K562 (cell line): ENCODE results near the gene TAMALIN. TPM values are rescaled to one million over a fixed set of nuclear protein-coding genes. Genes with fewer than 3 reads are reported as not detected.

Experiments used
- CBX8 ChIP-seq: fragments of 200-600 bp; sonication (generic); IDR thresholded peaks from 2 replicates; pipeline ENCODE4 v1.6.1; 2012; ENCODE audit warnings: borderline replicate concordance, mixed run types, low read depth, mild to moderate bottlenecking, moderate library complexity, mixed read lengths, low read length, control low read depth, inconsistent platforms; ENCODE audit not compliant: poor library complexity, severe bottlenecking; ENCODE audit errors: extremely low read depth
- CTCFL ChIP-seq: IDR thresholded peaks from 2 replicates; pipeline ENCODE4 v1.6.1; 2011; ENCODE audit warnings: borderline replicate concordance, low read depth, mild to moderate bottlenecking, moderate library complexity, low read length; ENCODE audit not compliant: insufficient read depth, poor library complexity, severe bottlenecking
- ELF4 ChIP-seq: fragments of 450-650 bp; formaldehyde crosslinking; IDR thresholded peaks from 2 replicates; pipeline ENCODE4 v1.4.0; 2022; ENCODE audit warnings: missing genetic modification characterization
- FIP1L1 ChIP-seq: fragments of 200-400 bp; formaldehyde crosslinking; IDR thresholded peaks from 2 replicates; pipeline ENCODE4 v1.6.1; 2018; ENCODE audit warnings: mild to moderate bottlenecking, low read depth, low read length; ENCODE audit not compliant: poor library complexity, severe bottlenecking
- KDM4B ChIP-seq, 2 experiments: fragments of 450-650 bp in 1 of 2; sonication (generic) in 1 of 2; IDR thresholded peaks; 2 replicates each; pipeline ENCODE4 v1.6.1; 2016 to 2017; ENCODE audit warnings: borderline replicate concordance in 2 of 2, antibody characterized with exemption in 1 of 2, low read depth in 1 of 2, mild to moderate bottlenecking in 1 of 2
- MED1 ChIP-seq: sonication (generic); formaldehyde crosslinking; IDR thresholded peaks from 2 replicates; pipeline ENCODE4 v1.8.1; 2023; ENCODE audit warnings: missing genetic modification reagents, borderline replicate concordance
- MITF ChIP-seq: IDR thresholded peaks from 2 replicates; pipeline ENCODE4 v1.6.1; 2014; ENCODE audit warnings: antibody characterized with exemption
- MYNN ChIP-seq, 2 experiments: sonication (generic); formaldehyde crosslinking in 1 of 2; IDR thresholded peaks; 2 replicates each; pipeline versions ENCODE4 v1.5.0 to v1.6.1; 2016 to 2020; ENCODE audit warnings: antibody characterized with exemption in 1 of 2, missing genetic modification reagents in 1 of 2
- NFIC ChIP-seq: fragments of 450-650 bp; IDR thresholded peaks from 2 replicates; pipeline ENCODE4 v1.6.1; 2017; ENCODE audit warnings: mild to moderate bottlenecking, inconsistent platforms
- POLR2G ChIP-seq: fragments of 200-400 bp; formaldehyde crosslinking; IDR thresholded peaks from 2 replicates; pipeline ENCODE4 v1.6.1; 2017; ENCODE audit warnings: low read depth, mild to moderate bottlenecking, antibody characterized with exemption, low read length, moderate library complexity
- ZC3H11A ChIP-seq: IDR thresholded peaks from 2 replicates; pipeline ENCODE4 v1.6.1; 2012; ENCODE audit warnings: low read depth, low read length, improper control_type of control experiment
- polyA plus RNA-seq, 8 experiments: library from polyadenylated mRNA; depleted of rRNA in 4 of 8; stranded (reverse) in 5 of 8; unstranded in 3 of 8; fragments of >200 nt; fragmentation: Nextera tagmentation in 2 of 8; fragmentation: Illumina TruSeq in 1 of 8; extraction: Ambion mirVana in 2 of 8; extraction: Trizol in 1 of 8; gene quantifications; 2 replicates each; pipeline versions ENCODE4 v1.2.1 to v1.2.3, GENCODE V29; 2011 to 2014; ENCODE audit warnings: inconsistent platforms in 1 of 8, missing spikeins in 1 of 8
- total RNA-seq, 7 experiments: library from RNA; depleted of rRNA in 6 of 7; stranded (reverse); fragments of >200 nt in 6 of 7; fragmentation: Illumina TruSeq in 2 of 7; extraction: Trizol in 2 of 7; gene quantifications; 2 replicates each; pipeline versions ENCODE4 v1.2.1 to v1.2.3, GENCODE V29; 2011 to 2021; ENCODE audit warnings: low replicate concordance in 1 of 7
- TF ChIP-seq, protein P1 (sequence below): fragments of 200-800 bp; sonication (Bioruptor generic); IDR thresholded peaks from 2 replicates; pipeline ENCODE4 v1.6.1; 2016; ENCODE audit warnings: missing genetic modification characterization, missing compliant biosample characterization

TAMALIN gene
- total and polyA plus RNA-seq, 9 of the 15 experiments (the other 6 are each of a cell fraction or from before 2014, with no cell fraction given): 0.74 to 2.2 (median 1.5) TPM; not detected in 2

DNA sequence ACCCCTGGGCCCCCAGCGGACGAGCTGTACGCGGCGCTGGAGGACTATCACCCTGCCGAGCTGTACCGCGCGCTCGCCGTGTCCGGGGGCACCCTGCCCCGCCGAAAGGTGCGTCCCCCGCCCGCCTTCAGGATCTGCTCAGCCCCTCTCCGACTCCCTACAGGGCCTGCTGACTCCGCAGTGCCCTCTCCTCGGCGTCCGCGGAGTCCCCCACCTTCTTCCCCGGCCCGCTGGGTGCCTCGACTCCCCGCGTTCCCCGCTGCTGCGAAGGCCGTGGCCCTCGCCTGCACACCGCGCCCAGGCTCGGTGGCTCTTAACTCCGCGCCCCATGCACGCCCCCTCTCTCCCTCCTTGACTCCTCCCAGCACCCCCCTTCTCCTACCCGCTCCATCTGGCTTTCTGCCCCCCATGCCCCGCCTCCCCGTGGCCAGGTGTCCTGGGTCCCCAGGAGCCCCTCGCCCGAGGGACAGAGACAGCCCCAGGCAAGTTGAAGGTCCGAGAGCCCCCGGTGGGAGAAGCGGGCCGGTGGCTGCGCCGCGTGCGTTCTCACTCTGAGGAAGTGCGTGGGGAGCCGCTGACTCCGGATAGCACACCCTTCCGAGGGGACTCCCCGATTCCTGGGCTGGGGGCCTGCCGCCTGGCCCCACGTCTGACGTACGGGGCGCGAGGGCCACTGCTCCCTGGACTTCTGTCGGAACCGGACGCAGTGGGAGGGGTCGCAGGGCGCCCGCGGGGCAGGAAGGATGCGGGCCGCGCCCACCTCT is 594 bp downstream of the TAMALIN start (continued):
- no peak for TF ChIP-seq ELF4
- no peak for TF ChIP-seq MITF
- TF ChIP-seq CBX8: no peak
- no peak for TF ChIP-seq CTCFL
- no peak for TF ChIP-seq FIP1L1
- TF ChIP-seq NFIC: no peak
- TF ChIP-seq KDM4B (IDR thresholded peaks at IDR 0.05; ENCODE audit: borderline replicate concordance in 2 of 2, low read depth in 1 of 2): no peak
- no peak for TF ChIP-seq MYNN (IDR thresholded peaks at IDR 0.05)
- TF ChIP-seq MYNN (CRISPR knock-in tag; IDR thresholded peaks at IDR 0.05): no peak
- TF ChIP-seq POLR2G: no peak
- no peak for TF ChIP-seq ZC3H11A
- TF ChIP-seq MED1 (CRISPR knock-in tag): no peak
- TF ChIP-seq, protein P1, sequence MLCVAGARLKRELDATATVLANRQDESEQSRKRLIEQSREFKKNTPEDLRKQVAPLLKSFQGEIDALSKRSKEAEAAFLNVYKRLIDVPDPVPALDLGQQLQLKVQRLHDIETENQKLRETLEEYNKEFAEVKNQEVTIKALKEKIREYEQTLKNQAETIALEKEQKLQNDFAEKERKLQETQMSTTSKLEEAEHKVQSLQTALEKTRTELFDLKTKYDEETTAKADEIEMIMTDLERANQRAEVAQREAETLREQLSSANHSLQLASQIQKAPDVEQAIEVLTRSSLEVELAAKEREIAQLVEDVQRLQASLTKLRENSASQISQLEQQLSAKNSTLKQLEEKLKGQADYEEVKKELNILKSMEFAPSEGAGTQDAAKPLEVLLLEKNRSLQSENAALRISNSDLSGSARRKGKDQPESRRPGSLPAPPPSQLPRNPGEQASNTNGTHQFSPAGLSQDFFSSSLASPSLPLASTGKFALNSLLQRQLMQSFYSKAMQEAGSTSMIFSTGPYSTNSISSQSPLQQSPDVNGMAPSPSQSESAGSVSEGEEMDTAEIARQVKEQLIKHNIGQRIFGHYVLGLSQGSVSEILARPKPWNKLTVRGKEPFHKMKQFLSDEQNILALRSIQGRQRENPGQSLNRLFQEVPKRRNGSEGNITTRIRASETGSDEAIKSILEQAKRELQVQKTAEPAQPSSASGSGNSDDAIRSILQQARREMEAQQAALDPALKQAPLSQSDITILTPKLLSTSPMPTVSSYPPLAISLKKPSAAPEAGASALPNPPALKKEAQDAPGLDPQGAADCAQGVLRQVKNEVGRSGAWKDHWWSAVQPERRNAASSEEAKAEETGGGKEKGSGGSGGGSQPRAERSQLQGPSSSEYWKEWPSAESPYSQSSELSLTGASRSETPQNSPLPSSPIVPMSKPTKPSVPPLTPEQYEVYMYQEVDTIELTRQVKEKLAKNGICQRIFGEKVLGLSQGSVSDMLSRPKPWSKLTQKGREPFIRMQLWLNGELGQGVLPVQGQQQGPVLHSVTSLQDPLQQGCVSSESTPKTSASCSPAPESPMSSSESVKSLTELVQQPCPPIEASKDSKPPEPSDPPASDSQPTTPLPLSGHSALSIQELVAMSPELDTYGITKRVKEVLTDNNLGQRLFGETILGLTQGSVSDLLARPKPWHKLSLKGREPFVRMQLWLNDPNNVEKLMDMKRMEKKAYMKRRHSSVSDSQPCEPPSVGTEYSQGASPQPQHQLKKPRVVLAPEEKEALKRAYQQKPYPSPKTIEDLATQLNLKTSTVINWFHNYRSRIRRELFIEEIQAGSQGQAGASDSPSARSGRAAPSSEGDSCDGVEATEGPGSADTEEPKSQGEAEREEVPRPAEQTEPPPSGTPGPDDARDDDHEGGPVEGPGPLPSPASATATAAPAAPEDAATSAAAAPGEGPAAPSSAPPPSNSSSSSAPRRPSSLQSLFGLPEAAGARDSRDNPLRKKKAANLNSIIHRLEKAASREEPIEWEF (CRISPR knock-in tag): no peak
